AG09309 (cell line): ENCODE measurements around the gene GADD45B.
"Not testable (repeated sequence)": the region's sequence is repeated elsewhere in the genome, so short reads cannot be mapped to it uniquely, and the experiment has no call there.

Source experiments
- DNase-seq: peaks from one replicate; pipeline ENCODE4 v3.0.0-alpha.2; 2010; ENCODE audit warnings: low read depth
- H3K4me3 ChIP-seq: 2 replicates; pipeline ENCODE4 v1.5.1; 2011; ENCODE audit warnings: mild to moderate bottlenecking, low read depth, low read length, moderate library complexity; ENCODE audit not compliant: control insufficient read depth
- TF ChIP-seq, protein P1 (sequence below): IDR thresholded peaks from 2 replicates; pipeline ENCODE4 v1.5.1; 2011; ENCODE audit warnings: mild to moderate bottlenecking, low read depth, low read length, inconsistent platforms; ENCODE audit not compliant: insufficient read depth, control insufficient read depth; ENCODE audit errors: missing control alignments

The GADD45B gene

GRCh38 chr19:2514981-2515518 lies 39.1 kb downstream of the GADD45B start:
- no peak for DNase-seq
- H3K4me3 ChIP-seq: no peak overlapping the region
- TF ChIP-seq, protein P1, sequence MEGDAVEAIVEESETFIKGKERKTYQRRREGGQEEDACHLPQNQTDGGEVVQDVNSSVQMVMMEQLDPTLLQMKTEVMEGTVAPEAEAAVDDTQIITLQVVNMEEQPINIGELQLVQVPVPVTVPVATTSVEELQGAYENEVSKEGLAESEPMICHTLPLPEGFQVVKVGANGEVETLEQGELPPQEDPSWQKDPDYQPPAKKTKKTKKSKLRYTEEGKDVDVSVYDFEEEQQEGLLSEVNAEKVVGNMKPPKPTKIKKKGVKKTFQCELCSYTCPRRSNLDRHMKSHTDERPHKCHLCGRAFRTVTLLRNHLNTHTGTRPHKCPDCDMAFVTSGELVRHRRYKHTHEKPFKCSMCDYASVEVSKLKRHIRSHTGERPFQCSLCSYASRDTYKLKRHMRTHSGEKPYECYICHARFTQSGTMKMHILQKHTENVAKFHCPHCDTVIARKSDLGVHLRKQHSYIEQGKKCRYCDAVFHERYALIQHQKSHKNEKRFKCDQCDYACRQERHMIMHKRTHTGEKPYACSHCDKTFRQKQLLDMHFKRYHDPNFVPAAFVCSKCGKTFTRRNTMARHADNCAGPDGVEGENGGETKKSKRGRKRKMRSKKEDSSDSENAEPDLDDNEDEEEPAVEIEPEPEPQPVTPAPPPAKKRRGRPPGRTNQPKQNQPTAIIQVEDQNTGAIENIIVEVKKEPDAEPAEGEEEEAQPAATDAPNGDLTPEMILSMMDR: no peak

- TF ChIP-seq, protein P1: no peak
- DNase-seq: no peak
- H3K4me3 ChIP-seq: no peak overlapping the region
Measured at GRCh38 chr19:2516727-2517126, 40.8 kb downstream of the GADD45B start.

- TF ChIP-seq, protein P1: no peak
- DNase-seq: no peak
- no peak overlapping the region for H3K4me3 ChIP-seq
Measured at GRCh38 chr19:2517881-2518601, 42.1 kb downstream of the GADD45B start.

DNA sequence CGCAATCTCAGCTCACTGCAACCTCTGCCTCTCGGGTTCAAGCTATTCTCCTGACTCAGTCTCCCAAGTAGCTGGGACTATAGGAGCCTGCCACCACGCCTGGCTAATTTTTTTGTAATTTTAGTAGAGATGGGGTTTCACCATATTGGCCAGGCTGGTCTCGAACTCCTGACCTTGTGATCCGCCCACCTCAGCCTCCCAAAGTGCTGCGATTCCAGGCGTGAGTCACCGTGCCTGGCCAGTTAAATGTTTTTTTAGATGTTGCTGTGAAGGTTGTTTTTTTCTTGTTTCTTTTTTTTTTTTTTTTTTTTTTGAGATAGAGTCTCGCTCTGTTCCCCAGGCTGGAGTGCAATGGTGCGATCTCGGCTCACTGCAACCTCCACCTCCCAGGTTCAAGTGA lies 42.9 kb downstream of the GADD45B start:
- DNase-seq, H3K4me3 ChIP-seq: not testable (repeated sequence)

DNA sequence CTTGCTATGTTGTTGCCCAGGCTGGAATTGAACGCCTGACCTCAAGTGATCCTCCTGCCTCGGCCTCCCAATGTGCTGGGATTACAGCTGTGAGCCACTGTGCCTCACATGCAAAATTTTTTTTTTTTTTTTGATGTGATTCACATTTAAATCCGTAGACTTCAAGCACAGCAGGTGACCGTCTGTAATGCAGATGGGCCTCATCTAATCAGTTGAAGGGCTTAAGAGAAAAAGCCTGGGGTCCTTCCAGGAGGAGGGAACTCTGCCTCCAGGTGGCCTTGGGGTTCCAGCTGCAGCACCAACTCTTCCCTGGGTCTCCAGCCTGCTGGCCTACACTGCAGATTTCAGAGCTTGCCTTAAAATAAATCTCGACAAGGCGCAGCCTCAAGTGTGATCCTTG lies 43.6 kb downstream of the GADD45B start:
- TF ChIP-seq, protein P1: no peak
- H3K4me3 ChIP-seq: no peak overlapping the region
- no peak for DNase-seq

- no peak for DNase-seq
- TF ChIP-seq, protein P1: peak; percentile 54
Measured at GRCh38 chr19:2523630-2524311, 47.8 kb downstream of the GADD45B start.

GRCh38 chr19:2524361-2524839 lies 48.5 kb downstream of the GADD45B start:
- TF ChIP-seq, protein P1: no peak
- H3K4me3 ChIP-seq: no peak overlapping the region
- DNase-seq: no peak

More at GRCh38 chr19:2523630-2524311, 47.8 kb downstream of the GADD45B start:
- peak overlapping the region; percentile 3; the same call in 1 of the 2 replicates for H3K4me3 ChIP-seq
